H1 (cell line): ENCODE measurements around the gene GALT. TPM values are rescaled to one million over a fixed set of nuclear protein-coding genes. Genes with fewer than 3 reads are reported as not detected.
A peak's percentile ranks its signal among the peaks of the same experiment; 100 is the strongest.

Experiments
- CHD2 ChIP-seq: IDR thresholded peaks from 2 replicates; pipeline ENCODE4 v1.6.1; 2012; ENCODE audit warnings: low read length, improper control_type of control experiment
- FOSL1 ChIP-seq: IDR thresholded peaks from 2 replicates; pipeline ENCODE4 v1.6.1; 2011; ENCODE audit warnings: mild to moderate bottlenecking, low read depth, low read length, moderate library complexity; ENCODE audit not compliant: insufficient read depth
- HDAC2 ChIP-seq, 2 experiments: fragments of 300-600 bp in 1 of 2; sonication (generic) in 1 of 2; IDR thresholded peaks; 2 replicates each; pipeline ENCODE4 v1.6.1; 2011 to 2012; ENCODE audit warnings: low read depth in 2 of 2, low read length in 2 of 2, mild to moderate bottlenecking in 2 of 2, moderate library complexity in 2 of 2, borderline replicate concordance in 1 of 2, inconsistent platforms in 1 of 2
- RAD21 ChIP-seq, 2 experiments: IDR thresholded peaks in 1 of 2; conservative IDR thresholded peaks in 1 of 2; 2 replicates each; pipeline ENCODE4 v1.6.1; 2011; ENCODE audit warnings: low read depth in 2 of 2, low read length in 2 of 2, improper control_type of control experiment in 1 of 2, inconsistent platforms in 1 of 2, mild to moderate bottlenecking in 1 of 2, moderate library complexity in 1 of 2
- TAF7 ChIP-seq: optimal IDR thresholded peaks from 2 replicates; pipeline ENCODE3; 2011; ENCODE audit warnings: low read depth, mild to moderate bottlenecking, inconsistent platforms, low read length, moderate library complexity, borderline replicate concordance
- ZNF274 ChIP-seq: IDR thresholded peaks from 2 replicates; pipeline ENCODE4 v1.7.0; 2012; ENCODE audit warnings: low read length, borderline replicate concordance; ENCODE audit errors: extremely low read depth
- polyA plus RNA-seq, 7 experiments: library from polyadenylated mRNA; depleted of rRNA in 3 of 7; stranded (reverse) in 5 of 7; unstranded in 2 of 7; fragments of >200 nt in 5 of 7; fragments of 200-250 nt in 2 of 7; gene quantifications; 1 replicate in 5 of 7; 2 replicates in 1 of 7; 4 replicates in 1 of 7; pipeline versions ENCODE4 v1.2.1 to v1.2.3, GENCODE V29; 2011 to 2013; ENCODE audit warnings: missing spikeins in 2 of 7, mixed read lengths in 2 of 7
- total RNA-seq: library from RNA; stranded (reverse); fragmentation: NEBNext Ultra II Directional; extraction: Animal tissue kit (Norgen Biotek cat#: 25700); gene quantifications from 2 replicates; pipeline ENCODE4 v1.2.1, GENCODE V29; 2021
- TF ChIP-seq, protein P1 (sequence below): IDR thresholded peaks from 2 replicates; pipeline ENCODE4 v1.6.1; 2012; ENCODE audit warnings: inconsistent platforms

GALT gene
- total and polyA plus RNA-seq, 2 of the 8 experiments (the other 6 are each of a cell fraction or from before 2014, with no cell fraction given) = 21.9 to 50.6 TPM

DNA sequence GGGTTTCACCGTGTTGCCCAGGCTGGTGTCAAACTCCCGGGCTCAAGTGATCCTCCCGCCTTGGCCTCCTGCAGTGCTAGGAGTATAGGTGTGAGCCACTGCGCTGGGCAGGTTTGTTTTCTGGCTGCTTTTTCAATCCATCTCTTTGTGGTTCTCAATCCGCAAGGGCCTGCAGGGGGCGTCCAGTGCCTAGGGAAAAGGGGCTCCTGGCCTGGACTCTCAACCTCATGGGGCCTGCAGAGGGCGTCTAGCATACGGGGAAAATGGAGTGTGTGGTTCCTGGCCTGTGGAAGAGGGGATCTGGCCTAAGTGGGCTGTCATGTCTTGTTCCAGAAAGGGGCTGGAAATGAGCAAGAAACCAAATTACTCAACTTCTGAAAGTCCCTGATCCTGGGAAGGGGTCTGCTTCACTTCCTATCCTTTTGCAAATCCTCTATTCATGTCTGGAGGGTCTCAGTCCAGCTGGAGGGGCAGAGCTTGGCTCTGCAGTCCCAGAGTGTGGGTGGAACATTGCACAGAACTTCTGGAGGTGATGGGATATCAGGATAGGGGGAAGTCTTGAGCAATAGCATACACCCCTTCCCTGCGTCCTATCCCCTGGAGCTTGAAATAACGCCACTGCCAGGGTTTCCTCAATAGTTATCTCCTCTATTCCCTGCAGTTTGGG is 28.7 kb downstream of the GALT start (continued):
- TF ChIP-seq HDAC2 (IDR thresholded peaks at IDR 0.05; ENCODE audit: borderline replicate concordance in 1 of 2, low read depth in 2 of 2, low read length in 2 of 2) (no peak), RAD21 (IDR thresholded peaks at IDR 0.05 in 1 of 2, conservative IDR thresholded peaks at IDR 0.05 in 1 of 2; ENCODE audit: low read depth in 2 of 2, low read length in 2 of 2) (peak; percentile 92 to 93), TAF7 (peak; percentile 66), FOSL1 (no peak), CHD2 (0 out of 2 replicates have a peak, but pooled peaks have one; percentile 21), ZNF274 (no peak)
- TF ChIP-seq, protein P1, sequence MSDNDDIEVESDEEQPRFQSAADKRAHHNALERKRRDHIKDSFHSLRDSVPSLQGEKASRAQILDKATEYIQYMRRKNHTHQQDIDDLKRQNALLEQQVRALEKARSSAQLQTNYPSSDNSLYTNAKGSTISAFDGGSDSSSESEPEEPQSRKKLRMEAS = peak; percentile 37; the same call in 1 of the 2 replicates
